Measurements from ENCODE around the gene F2RL3. TPM values are rescaled to one million over a fixed set of nuclear protein-coding genes. Genes with fewer than 3 reads are reported as not detected.

The F2RL3 gene
- total and polyA plus RNA-seq, 9 of the 15 experiments (the other 6 are each of a cell fraction or from before 2014, with no cell fraction given): 1.4 to 27.6 (median 11.9) TPM

DNA sequence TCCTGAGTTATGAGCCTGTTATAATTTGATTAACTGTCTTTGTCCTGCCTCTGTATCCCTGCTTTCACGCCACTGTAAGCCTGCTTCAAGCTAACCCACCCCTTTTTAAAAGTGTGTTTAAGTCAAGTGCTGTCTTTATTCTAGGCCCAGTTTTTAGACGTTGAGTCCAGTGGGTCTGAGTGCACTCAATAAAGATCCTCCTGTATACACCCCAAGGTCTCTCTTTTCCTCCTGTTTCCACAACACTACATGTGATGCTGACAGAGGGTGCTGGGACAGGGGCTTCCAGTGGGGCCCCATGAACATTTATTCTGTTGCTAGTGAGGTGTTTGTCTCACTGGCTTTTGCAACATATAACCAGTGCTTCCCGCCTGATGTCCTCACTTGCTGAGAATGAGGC lies 6.7 kb upstream of the F2RL3 start (continued):
- TF ChIP-seq POU5F1 (IDR thresholded peaks at IDR 0.05; ENCODE audit: borderline replicate concordance, low read depth, low read length, partially characterized antibody) (no peak), PTBP1 (IDR thresholded peaks at IDR 0.05; ENCODE audit: low read depth, low read length) (no peak), ZEB2 (IDR thresholded peaks at IDR 0.05) (0 out of 2 replicates have a peak, but pooled peaks have one; percentile 30), XRCC4 (IDR thresholded peaks at IDR 0.05; ENCODE audit: extremely low read depth, insufficient read depth, insufficient read length) (no peak), TAL1 (IDR thresholded peaks at IDR 0.05) (no peak), TCF7L2 (IDR thresholded peaks at IDR 0.05; ENCODE audit: low read depth, low read length) (no peak), CBFA2T3 (IDR thresholded peaks at IDR 0.05) (no peak), SIN3B (IDR thresholded peaks at IDR 0.05; ENCODE audit: low read depth) (no peak), EWSR1 (IDR thresholded peaks at IDR 0.05; ENCODE audit: borderline replicate concordance, low read depth, partially characterized antibody) (no peak), ZNF584 (CRISPR knock-in tag; IDR thresholded peaks at IDR 0.05; ENCODE audit: low read depth) (no peak), PHF21A (IDR thresholded peaks at IDR 0.05; ENCODE audit: borderline replicate concordance, low read depth) (no peak), RAD21 (CRISPR knock-in tag; conservative IDR thresholded peaks at IDR 0.05 in 1 of 2, IDR thresholded peaks at IDR 0.05 in 1 of 2) (0 out of 4 replicates have a peak, but pooled peaks of 1 of the 2 experiments have one; percentile 6), SMC3 (conservative IDR thresholded peaks at IDR 0.05; ENCODE audit: insufficient read depth, low read depth, low read length) (no peak), CBX1 (IDR thresholded peaks at IDR 0.05; ENCODE audit: low read depth) (peak; percentile 96), STAT5A (IDR thresholded peaks at IDR 0.05; ENCODE audit: borderline replicate concordance, low read length) (no peak), CEBPZ (IDR thresholded peaks at IDR 0.05; ENCODE audit: borderline replicate concordance, low read depth, low read length) (peak; percentile 63; the same call in 1 of the 2 replicates), DMBX1 (CRISPR knock-in tag; IDR thresholded peaks at IDR 0.05; ENCODE audit: borderline replicate concordance) (no peak), MYC (IDR thresholded peaks at IDR 0.05; ENCODE audit: low read depth, low read length) (no peak), MYC (CRISPR knock-in tag; IDR thresholded peaks at IDR 0.05; ENCODE audit: borderline replicate concordance, low read depth) (no peak)
- TF ChIP-seq, protein P1, sequence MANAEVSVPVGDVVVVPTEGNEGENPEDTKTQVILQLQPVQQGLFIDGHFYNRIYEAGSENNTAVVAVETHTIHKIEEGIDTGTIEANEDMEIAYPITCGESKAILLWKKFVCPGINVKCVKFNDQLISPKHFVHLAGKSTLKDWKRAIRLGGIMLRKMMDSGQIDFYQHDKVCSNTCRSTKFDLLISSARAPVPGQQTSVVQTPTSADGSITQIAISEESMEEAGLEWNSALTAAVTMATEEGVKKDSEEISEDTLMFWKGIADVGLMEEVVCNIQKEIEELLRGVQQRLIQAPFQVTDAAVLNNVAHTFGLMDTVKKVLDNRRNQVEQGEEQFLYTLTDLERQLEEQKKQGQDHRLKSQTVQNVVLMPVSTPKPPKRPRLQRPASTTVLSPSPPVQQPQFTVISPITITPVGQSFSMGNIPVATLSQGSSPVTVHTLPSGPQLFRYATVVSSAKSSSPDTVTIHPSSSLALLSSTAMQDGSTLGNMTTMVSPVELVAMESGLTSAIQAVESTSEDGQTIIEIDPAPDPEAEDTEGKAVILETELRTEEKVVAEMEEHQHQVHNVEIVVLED (CRISPR knock-in tag; IDR thresholded peaks at IDR 0.05): no peak
- TF ChIP-seq, protein P2, sequence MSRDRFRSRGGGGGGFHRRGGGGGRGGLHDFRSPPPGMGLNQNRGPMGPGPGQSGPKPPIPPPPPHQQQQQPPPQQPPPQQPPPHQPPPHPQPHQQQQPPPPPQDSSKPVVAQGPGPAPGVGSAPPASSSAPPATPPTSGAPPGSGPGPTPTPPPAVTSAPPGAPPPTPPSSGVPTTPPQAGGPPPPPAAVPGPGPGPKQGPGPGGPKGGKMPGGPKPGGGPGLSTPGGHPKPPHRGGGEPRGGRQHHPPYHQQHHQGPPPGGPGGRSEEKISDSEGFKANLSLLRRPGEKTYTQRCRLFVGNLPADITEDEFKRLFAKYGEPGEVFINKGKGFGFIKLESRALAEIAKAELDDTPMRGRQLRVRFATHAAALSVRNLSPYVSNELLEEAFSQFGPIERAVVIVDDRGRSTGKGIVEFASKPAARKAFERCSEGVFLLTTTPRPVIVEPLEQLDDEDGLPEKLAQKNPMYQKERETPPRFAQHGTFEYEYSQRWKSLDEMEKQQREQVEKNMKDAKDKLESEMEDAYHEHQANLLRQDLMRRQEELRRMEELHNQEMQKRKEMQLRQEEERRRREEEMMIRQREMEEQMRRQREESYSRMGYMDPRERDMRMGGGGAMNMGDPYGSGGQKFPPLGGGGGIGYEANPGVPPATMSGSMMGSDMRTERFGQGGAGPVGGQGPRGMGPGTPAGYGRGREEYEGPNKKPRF (IDR thresholded peaks at IDR 0.05; ENCODE audit: low read depth, low read length): no peak
- TF ChIP-seq, protein P3, sequence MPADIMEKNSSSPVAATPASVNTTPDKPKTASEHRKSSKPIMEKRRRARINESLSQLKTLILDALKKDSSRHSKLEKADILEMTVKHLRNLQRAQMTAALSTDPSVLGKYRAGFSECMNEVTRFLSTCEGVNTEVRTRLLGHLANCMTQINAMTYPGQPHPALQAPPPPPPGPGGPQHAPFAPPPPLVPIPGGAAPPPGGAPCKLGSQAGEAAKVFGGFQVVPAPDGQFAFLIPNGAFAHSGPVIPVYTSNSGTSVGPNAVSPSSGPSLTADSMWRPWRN (IDR thresholded peaks at IDR 0.05; ENCODE audit: low read depth): no peak
